HepG2 (cell line): ENCODE results near the gene SPC24. TPM values are rescaled to one million over a fixed set of nuclear protein-coding genes. Genes with fewer than 3 reads are reported as not detected.

Source experiments
- ATAC-seq: fragments of 200-7000 bp; cut with Tn5 transposase; 3 replicates; pipeline ENCODE4 v1.9.1; 2020; ENCODE audit warnings: mild to moderate bottlenecking, moderate library complexity
- BruUV-seq: library from RNA; stranded (reverse); fragments of 400-500 nt; replicated peaks from 2 replicates; lab custom pipeline; 2021; lab: Mats Ljungman, UMichigan
- CTCF ChIA-PET: fragments of 300-600 bp; formaldehyde crosslinking; extraction: SDS; loops from one replicate; lab custom pipeline; 2021; ENCODE audit warnings: low total read pairs, inconsistent platforms, low intra/inter-chr PET ratio; lab: Yijun Ruan, JAX
- POLR2A ChIA-PET: fragments of 350-600 bp; sonication (Branson Sonifier 250); formaldehyde crosslinking; loops from one replicate; lab custom pipeline; 2020; ENCODE audit warnings: antibody characterized with exemption, inconsistent platforms; lab: Yijun Ruan, JAX
- DNase-seq: peaks from one replicate; pipeline ENCODE4 v3.0.0-alpha.2; 2015; ENCODE audit warnings: low spot score
- FAIRE-seq: peaks from 3 replicates; lab custom pipeline; 2011; peaks lifted over from hg19 to GRCh38; lab: Jason Lieb, UNC
- H2AFZ ChIP-seq: one replicate; pipeline ENCODE4 v1.6.1; 2011; ENCODE audit warnings: low read length, inconsistent platforms
- H3K27ac ChIP-seq: fragments of 300-600 bp; 3 replicates; pipeline ENCODE4 v1.8.0; 2011; ENCODE audit warnings: mixed run types, mild to moderate bottlenecking, mixed read lengths, low read length, inconsistent platforms; ENCODE audit not compliant: insufficient read depth; ENCODE audit errors: extremely low read length
- H3K27me3 ChIP-seq, 2 experiments: fragments of 200-600 bp in 1 of 2; 2 replicates in 1 of 2; 3 replicates in 1 of 2; pipeline versions ENCODE4 v1.6.0 to v1.8.0; 2011; ENCODE audit warnings: low read length in 2 of 2, mild to moderate bottlenecking in 2 of 2, moderate library complexity in 2 of 2, inconsistent platforms in 1 of 2; ENCODE audit not compliant: insufficient read depth in 2 of 2, control insufficient read depth in 1 of 2
- H3K36me3 ChIP-seq, 2 experiments: fragments of 200-600 bp in 1 of 2; replicated peaks in 1 of 2; 2 replicates in 1 of 2; 3 replicates in 1 of 2; pipeline versions ENCODE4 v1.5.1 to v1.8.0; 2011; ENCODE audit warnings: low read length in 2 of 2, inconsistent platforms in 1 of 2; ENCODE audit not compliant: insufficient read depth in 2 of 2, control insufficient read depth in 1 of 2
- H3K4me1 ChIP-seq: 2 replicates; pipeline ENCODE4 v1.5.1; 2012; ENCODE audit warnings: low read length, inconsistent platforms; ENCODE audit not compliant: insufficient read depth
- H3K4me2 ChIP-seq: 2 replicates; pipeline ENCODE4 v1.6.0; 2011; ENCODE audit warnings: low read depth, low read length, inconsistent platforms
- H3K4me3 ChIP-seq, 3 experiments: fragments of 200-600 bp in 1 of 3; sonication (generic), shearing (Covaris generic) in 1 of 3; replicated peaks in 1 of 3; 2 replicates each; pipeline ENCODE4 v1.5.1; 2011 to 2016; ENCODE audit warnings: low read length in 3 of 3, inconsistent platforms in 2 of 3, low read depth in 2 of 3, mild to moderate bottlenecking in 2 of 3, control low read depth in 1 of 3, mixed read lengths in 1 of 3; ENCODE audit not compliant: insufficient read depth in 1 of 3
- H3K79me2 ChIP-seq: one replicate; pipeline ENCODE4 v1.6.1; 2011; ENCODE audit warnings: low read length, inconsistent platforms; ENCODE audit not compliant: insufficient read depth
- H3K9ac ChIP-seq: 2 replicates; pipeline ENCODE4 v1.6.0; 2011; ENCODE audit warnings: mild to moderate bottlenecking, low read depth, low read length, inconsistent platforms; ENCODE audit not compliant: insufficient read depth
- H3K9me3 ChIP-seq: 2 replicates; pipeline ENCODE4 v1.5.1; 2012; ENCODE audit warnings: mild to moderate bottlenecking, low read length
- H4K20me1 ChIP-seq: 2 replicates; pipeline ENCODE4 v1.6.0; 2011; ENCODE audit warnings: inconsistent platforms, mild to moderate bottlenecking, low read length, moderate library complexity; ENCODE audit not compliant: insufficient read depth
- CENPX ChIP-seq: sonication (generic); formaldehyde crosslinking; IDR thresholded peaks from 2 replicates; pipeline ENCODE4 v1.9.0; 2021; ENCODE audit warnings: mild to moderate bottlenecking, missing genetic modification reagents, moderate library complexity
- ETV5 ChIP-seq: IDR thresholded peaks from 2 replicates; pipeline ENCODE4 v1.6.1; 2018; ENCODE audit warnings: missing biosample characterization, missing genetic modification reagents, inconsistent platforms, borderline replicate concordance
- HOXA9 ChIP-seq: sonication (generic); formaldehyde crosslinking; IDR thresholded peaks from 2 replicates; pipeline ENCODE4 v1.8.1; 2022; ENCODE audit warnings: missing genetic modification reagents, mild to moderate bottlenecking, moderate library complexity, borderline replicate concordance
- IKZF4 ChIP-seq: sonication (generic); formaldehyde crosslinking; IDR thresholded peaks from 2 replicates; pipeline ENCODE4 v1.5.1; 2020; ENCODE audit warnings: borderline replicate concordance, mild to moderate bottlenecking, low read depth, missing genetic modification reagents; ENCODE audit errors: not compliant biosample characterization
- MATR3 ChIP-seq: sonication (generic); formaldehyde crosslinking; IDR thresholded peaks from 2 replicates; pipeline ENCODE4 v1.4.0; 2020; ENCODE audit warnings: missing genetic modification reagents
- MLLT10 ChIP-seq: sonication (generic); formaldehyde crosslinking; IDR thresholded peaks from 2 replicates; pipeline ENCODE4 v1.4.0; 2020; ENCODE audit warnings: missing genetic modification reagents
- RAD51 ChIP-seq: fragments of 450-650 bp; IDR thresholded peaks from 2 replicates; pipeline ENCODE4 v1.6.1; 2016; ENCODE audit warnings: borderline replicate concordance
- THYN1 ChIP-seq: sonication (generic); formaldehyde crosslinking; IDR thresholded peaks from 2 replicates; pipeline ENCODE4 v1.8.1; 2023; ENCODE audit warnings: low read depth, mild to moderate bottlenecking, moderate library complexity, missing genetic modification reagents, borderline replicate concordance
- ZNF10 ChIP-seq: sonication (generic); formaldehyde crosslinking; IDR thresholded peaks from 2 replicates; pipeline ENCODE4 v1.4.0; 2020; ENCODE audit warnings: mild to moderate bottlenecking, low read depth, missing genetic modification reagents, borderline replicate concordance
- ZNF160 ChIP-seq: sonication (generic); formaldehyde crosslinking; IDR thresholded peaks from 2 replicates; pipeline ENCODE4 v1.8.0; 2022; ENCODE audit warnings: mild to moderate bottlenecking, inconsistent platforms, missing genetic modification reagents
- ZNF780A ChIP-seq: sonication (generic); formaldehyde crosslinking; IDR thresholded peaks from 2 replicates; pipeline ENCODE4 v1.8.0; 2022; ENCODE audit warnings: mild to moderate bottlenecking, missing genetic modification reagents, moderate library complexity
- ZSCAN21 ChIP-seq: sonication (generic); formaldehyde crosslinking; IDR thresholded peaks from 2 replicates; pipeline ENCODE4 v1.8.0; 2022; ENCODE audit warnings: mild to moderate bottlenecking, missing genetic modification reagents, moderate library complexity, borderline replicate concordance
- ZSCAN22 ChIP-seq: sonication (generic); formaldehyde crosslinking; IDR thresholded peaks from 2 replicates; pipeline ENCODE4 v1.4.0; 2020; ENCODE audit warnings: mild to moderate bottlenecking, missing genetic modification reagents
- WGBS: methylation state at CpG from one replicate; pipeline ENCODE4 v1.1.6; 2017; ENCODE audit warnings: low lambda C conversion rate; 5-methylcytosine and 5-hydroxymethylcytosine counted together
- in situ Hi-C: cut with HindIII; loops from 2 replicates; pipeline ENCODE4 v1.10.0; 2017; ENCODE audit warnings: low pct_unique_long_range_greater_than_20kb; ENCODE audit not compliant: extremely low pct_ligation_motif_present
- intact Hi-C: fragments of 100-400 bp; cut with micrococcal nuclease; formaldehyde crosslinking; loops from one replicate; pipeline ENCODE4 v1.10.0; 2022; ENCODE audit not compliant: unreplicated experiment
- polyA plus RNA-seq, 8 experiments: library from polyadenylated mRNA; depleted of rRNA in 3 of 8; stranded (reverse) in 7 of 8; unstranded in 1 of 8; fragments of >200 nt; fragmentation: Illumina TruSeq in 4 of 8; extraction: Trizol in 4 of 8; gene quantifications; 2 replicates each; pipeline versions ENCODE4 v1.2.1 to v1.2.3, GENCODE V29; 2011 to 2016; ENCODE audit warnings: low read depth in 4 of 8, missing spikeins in 1 of 8, mixed read lengths in 1 of 8; ENCODE audit not compliant: insufficient read depth in 1 of 8
- total RNA-seq, 5 experiments: library from RNA; depleted of rRNA; stranded (reverse); fragments of >200 nt; fragmentation: Illumina TruSeq; extraction: Trizol; gene quantifications; 2 replicates each; pipeline ENCODE4 v1.2.3, GENCODE V29; 2016; ENCODE audit warnings: low read depth in 1 of 5
- TF ChIP-seq, protein P1 (sequence below): sonication (generic); formaldehyde crosslinking; conservative IDR thresholded peaks from 2 replicates; pipeline ENCODE4 v1.8.0; 2022; ENCODE audit warnings: missing genetic modification reagents
- TF ChIP-seq, protein P2 (sequence below): sonication (generic); formaldehyde crosslinking; IDR thresholded peaks from 2 replicates; pipeline ENCODE4 v1.4.0; 2020; ENCODE audit warnings: missing genetic modification reagents

Gene SPC24
- total and polyA plus RNA-seq, 2 of the 13 experiments (the other 11 are each of a cell fraction or from before 2014, with no cell fraction given) = 10.0 to 46.2 TPM

DNA sequence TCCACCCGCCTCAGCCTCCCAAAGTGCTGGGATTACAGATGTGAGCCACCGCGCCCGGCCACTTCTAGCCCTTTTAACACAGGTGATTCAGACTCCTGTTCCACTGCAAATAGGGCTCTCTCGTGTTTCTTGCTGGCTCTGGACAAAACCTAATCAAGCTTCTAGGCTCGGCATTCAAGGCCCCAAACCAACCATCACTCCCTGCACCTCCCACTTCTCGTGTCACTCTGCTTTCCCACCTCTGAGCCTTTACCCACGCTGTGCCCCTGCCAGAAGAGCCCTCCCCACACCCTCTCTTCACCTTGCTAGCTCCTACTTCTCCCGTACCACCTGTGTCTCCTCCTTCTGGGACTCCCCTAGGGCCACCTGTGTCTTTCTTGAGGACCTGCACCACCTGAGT is 22.0 kb upstream of the SPC24 start:
- Histone ChIP-seq H3K4me3 (no peak overlapping the region), H3K27ac (no peak overlapping the region), H3K36me3 (peaks cover 2 to 20% of the 10 kb centered on the region in 2 experiments; a peak in 3 of 5 replicates), H3K4me2 (no peak overlapping the region), H2AFZ (no peak overlapping the region), H3K79me2 (no peaks in the 10 kb centered on the region), H3K27me3 (no peaks in the 10 kb centered on the region), H3K4me1 (peaks cover 8% of the 10 kb centered on the region; the same call in 1 of the 2 replicates), H3K9ac (no peak overlapping the region), H3K9me3 (no peaks in the 10 kb centered on the region), H4K20me1 (no peaks in the 10 kb centered on the region)
- WGBS = 95% methylated on average over 9 of the region's 9 CpGs
- CTCF ChIA-PET = no interaction called here
- FAIRE-seq (no peak), ATAC-seq (no peak), DNase-seq (no peak)
- POLR2A ChIA-PET = no interaction called here
- intact Hi-C loops (no loop called here), in situ Hi-C loops (no loop called here)
- no peak for TF ChIP-seq ETV5
- no peak for TF ChIP-seq ZSCAN22 (CRISPR knock-in tag)
- no peak for TF ChIP-seq CENPX
- TF ChIP-seq THYN1 = no peak
- TF ChIP-seq ZNF780A (CRISPR knock-in tag) = no peak
- no TSS peak for BruUV-seq

DNA sequence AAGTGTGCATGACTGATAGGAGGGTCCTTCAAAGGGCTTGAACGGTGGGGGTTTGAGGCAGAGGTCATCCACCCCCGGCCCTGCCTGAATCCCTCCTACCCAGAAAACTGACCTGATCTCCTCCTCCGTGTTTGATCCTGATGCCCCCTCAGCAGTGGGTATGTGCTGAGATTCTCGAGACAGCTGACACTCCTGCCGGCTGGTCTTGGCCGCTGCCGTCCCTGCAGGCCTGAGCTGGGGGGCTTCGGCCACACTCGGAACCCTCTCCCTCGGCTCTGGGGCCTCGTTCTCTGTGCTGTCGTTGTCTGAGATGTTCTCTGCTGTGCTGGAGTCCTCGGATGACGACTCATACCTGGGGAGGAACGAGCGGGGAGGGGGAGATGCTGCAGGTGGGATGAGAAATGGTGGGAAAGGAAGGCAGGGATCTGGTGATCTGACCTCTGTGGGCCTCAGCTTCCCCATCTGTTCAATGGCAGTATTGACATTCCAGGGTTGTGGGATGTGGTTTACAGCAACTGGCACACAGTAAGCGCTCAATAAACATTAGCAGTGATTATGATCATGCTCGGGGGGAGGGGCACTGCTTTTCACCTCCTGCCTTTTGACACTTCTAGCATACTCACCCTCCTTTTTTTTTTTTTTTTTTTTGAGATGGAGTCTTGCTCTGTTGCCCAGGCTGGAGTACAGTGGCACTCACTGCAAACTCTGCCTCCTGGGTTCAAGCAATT is 21.0 kb upstream of the SPC24 start:
- WGBS = 94% methylated on average over 15 of the region's 18 CpGs
- in situ Hi-C loops = no loop called here
- Histone ChIP-seq H3K4me2 (no peak overlapping the region), H3K9ac (no peak overlapping the region), H3K9me3 (no peaks in the 10 kb centered on the region), H3K27ac (no peak overlapping the region), H3K4me3 (no peak overlapping the region), H3K79me2 (no peaks in the 10 kb centered on the region), H3K4me1 (peaks cover 8% of the 10 kb centered on the region; the same call in 1 of the 2 replicates), H4K20me1 (no peaks in the 10 kb centered on the region), H3K36me3 (peaks cover 3 to 22% of the 10 kb centered on the region in 2 experiments; a peak in 3 of 5 replicates), H3K27me3 (no peaks in the 10 kb centered on the region), H2AFZ (no peak overlapping the region)
- no TSS peak for BruUV-seq
- no peak for DNase-seq
- ChIA-PET CTCF (no interaction called here), POLR2A (no interaction called here)
- no peak for ATAC-seq
- intact Hi-C loops = no loop called here
- FAIRE-seq = no peak
- no peak for TF ChIP-seq ZNF160 (CRISPR knock-in tag)
- TF ChIP-seq HOXA9 = no peak
- TF ChIP-seq MLLT10 = no peak
- TF ChIP-seq, protein P1, sequence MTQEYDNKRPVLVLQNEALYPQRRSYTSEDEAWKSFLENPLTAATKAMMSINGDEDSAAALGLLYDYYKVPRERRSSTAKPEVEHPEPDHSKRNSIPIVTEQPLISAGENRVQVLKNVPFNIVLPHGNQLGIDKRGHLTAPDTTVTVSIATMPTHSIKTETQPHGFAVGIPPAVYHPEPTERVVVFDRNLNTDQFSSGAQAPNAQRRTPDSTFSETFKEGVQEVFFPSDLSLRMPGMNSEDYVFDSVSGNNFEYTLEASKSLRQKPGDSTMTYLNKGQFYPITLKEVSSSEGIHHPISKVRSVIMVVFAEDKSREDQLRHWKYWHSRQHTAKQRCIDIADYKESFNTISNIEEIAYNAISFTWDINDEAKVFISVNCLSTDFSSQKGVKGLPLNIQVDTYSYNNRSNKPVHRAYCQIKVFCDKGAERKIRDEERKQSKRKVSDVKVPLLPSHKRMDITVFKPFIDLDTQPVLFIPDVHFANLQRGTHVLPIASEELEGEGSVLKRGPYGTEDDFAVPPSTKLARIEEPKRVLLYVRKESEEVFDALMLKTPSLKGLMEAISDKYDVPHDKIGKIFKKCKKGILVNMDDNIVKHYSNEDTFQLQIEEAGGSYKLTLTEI (CRISPR knock-in tag) = no peak
- TF ChIP-seq RAD51 = no peak
- TF ChIP-seq, protein P2, sequence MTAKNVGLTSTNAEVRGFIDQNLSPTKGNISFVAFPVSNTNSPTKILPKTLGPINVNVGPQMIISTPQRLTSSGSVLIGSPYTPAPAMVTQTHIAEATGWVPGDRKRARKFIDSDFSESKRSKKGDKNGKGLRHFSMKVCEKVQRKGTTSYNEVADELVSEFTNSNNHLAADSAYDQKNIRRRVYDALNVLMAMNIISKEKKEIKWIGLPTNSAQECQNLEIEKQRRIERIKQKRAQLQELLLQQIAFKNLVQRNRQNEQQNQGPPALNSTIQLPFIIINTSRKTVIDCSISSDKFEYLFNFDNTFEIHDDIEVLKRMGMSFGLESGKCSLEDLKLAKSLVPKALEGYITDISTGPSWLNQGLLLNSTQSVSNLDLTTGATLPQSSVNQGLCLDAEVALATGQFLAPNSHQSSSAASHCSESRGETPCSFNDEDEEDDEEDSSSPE (CRISPR knock-in tag) = no peak
- TF ChIP-seq MATR3 (CRISPR knock-in tag) = no peak
- no peak for TF ChIP-seq ZSCAN21 (CRISPR knock-in tag)
- no peak for TF ChIP-seq ZNF10
- TF ChIP-seq IKZF4 = no peak
